ENCODE results near the gene MIB2. TPM values are rescaled to one million over a fixed set of nuclear protein-coding genes. Genes with fewer than 3 reads are reported as not detected.

The MIB2 gene
- total and polyA plus RNA-seq, 2 donors: 34.9 to 160 TPM

Other genes starting within 250 kb of the MIB2 start
- 96.2 TPM for gene AURKAIP1, start 240.3 kb upstream of the MIB2 start, total RNA-seq
- gene AURKAIP1, start 240.3 kb upstream of the MIB2 start, polyA plus RNA-seq: 116 TPM
- 73.8 TPM for gene CCNL2, start 216.2 kb upstream of the MIB2 start, total RNA-seq
- gene CCNL2, start 216.2 kb upstream of the MIB2 start, polyA plus RNA-seq: 340 TPM
- gene MRPL20, start 208.2 kb upstream of the MIB2 start, total RNA-seq: 119 TPM
- gene MRPL20, start 208.2 kb upstream of the MIB2 start, polyA plus RNA-seq: 140 TPM
- gene ANKRD65, start 194.2 kb upstream of the MIB2 start, total RNA-seq: 7.9 TPM
- gene ANKRD65, start 194.2 kb upstream of the MIB2 start, polyA plus RNA-seq: 16.0 TPM
- gene VWA1, start 179.8 kb upstream of the MIB2 start, total RNA-seq: 5.1 TPM
- 16.8 TPM for gene VWA1, start 179.8 kb upstream of the MIB2 start, polyA plus RNA-seq
- 0.24 TPM for gene ATAD3C, start 165.8 kb upstream of the MIB2 start, total RNA-seq
- gene ATAD3C, start 165.8 kb upstream of the MIB2 start, polyA plus RNA-seq: 2.8 TPM
- gene ATAD3B, start 143.7 kb upstream of the MIB2 start, total RNA-seq: 14.9 TPM
- gene ATAD3B, start 143.7 kb upstream of the MIB2 start, polyA plus RNA-seq: 58.9 TPM
- 20.2 TPM for gene ATAD3A, start 103.3 kb upstream of the MIB2 start, total RNA-seq
- gene ATAD3A, start 103.3 kb upstream of the MIB2 start, polyA plus RNA-seq: 17.5 TPM
- 0.42 TPM for gene TMEM240, start 74.9 kb upstream of the MIB2 start, total RNA-seq
- gene TMEM240, start 74.9 kb upstream of the MIB2 start, polyA plus RNA-seq: 2.8 TPM
- 47.8 TPM for gene SSU72, start 40.6 kb upstream of the MIB2 start, total RNA-seq
- 109 TPM for gene SSU72, start 40.6 kb upstream of the MIB2 start, polyA plus RNA-seq
- gene FNDC10, start 15.4 kb upstream of the MIB2 start, total RNA-seq: 0.24 TPM
- gene FNDC10, start 15.4 kb upstream of the MIB2 start, polyA plus RNA-seq: 0.80 TPM
- gene MMP23B, start 16.7 kb downstream of the MIB2 start, total RNA-seq: 4.1 TPM
- gene MMP23B, start 16.7 kb downstream of the MIB2 start, polyA plus RNA-seq: 2.7 TPM
- gene CDK11B, start 43.5 kb downstream of the MIB2 start, total RNA-seq: 16.1 TPM
- gene CDK11B, start 43.5 kb downstream of the MIB2 start, polyA plus RNA-seq: 35.6 TPM
- gene SLC35E2B, start 77.3 kb downstream of the MIB2 start, total RNA-seq: 22.5 TPM
- gene SLC35E2B, start 77.3 kb downstream of the MIB2 start, polyA plus RNA-seq: 45.6 TPM
- 19.8 TPM for gene CDK11A, start 108.9 kb downstream of the MIB2 start, total RNA-seq
- 52.2 TPM for gene CDK11A, start 108.9 kb downstream of the MIB2 start, polyA plus RNA-seq
- 25.0 TPM for gene NADK, start 163.0 kb downstream of the MIB2 start, total RNA-seq
- gene NADK, start 163.0 kb downstream of the MIB2 start, polyA plus RNA-seq: 60.0 TPM

All from thymus (tissue), 2 donors.